SJSA1 (cell line): Measurements from ENCODE around the gene ZNF467. TPM values are rescaled to one million over a fixed set of nuclear protein-coding genes. Genes with fewer than 3 reads are reported as not detected.

Experiments used
- DNase-seq, 2 experiments: peaks; one replicate each; pipeline ENCODE4 v3.0.0-alpha.2; 2015 to 2020; ENCODE audit warnings: low spot score in 2 of 2, low read depth in 1 of 2
- H3K27ac ChIP-seq: fragments of 250-450 bp; sonication (Bioruptor Pico); 2 replicates; pipeline ENCODE4 v1.5.1; 2020; ENCODE audit warnings: mild to moderate bottlenecking, moderate library complexity
- H3K27me3 ChIP-seq: fragments of 250-450 bp; sonication (Bioruptor Pico); replicated peaks from 2 replicates; pipeline ENCODE4 v1.5.1; 2020; ENCODE audit warnings: mild to moderate bottlenecking, moderate library complexity
- H3K36me3 ChIP-seq: fragments of 250-450 bp; sonication (Bioruptor Pico); 2 replicates; pipeline ENCODE4 v1.5.1; 2020; ENCODE audit warnings: mild to moderate bottlenecking
- H3K4me1 ChIP-seq: fragments of 250-450 bp; sonication (Bioruptor Pico); replicated peaks from 2 replicates; pipeline ENCODE4 v1.6.1; 2021; ENCODE audit warnings: mild to moderate bottlenecking
- H3K4me3 ChIP-seq: fragments of 250-450 bp; sonication (Bioruptor Pico); 2 replicates; pipeline ENCODE4 v1.5.1; 2020; ENCODE audit warnings: mild to moderate bottlenecking
- H3K9me3 ChIP-seq: fragments of 250-450 bp; sonication (Bioruptor Pico); replicated peaks from 2 replicates; pipeline ENCODE4 v1.5.1; 2020; ENCODE audit warnings: mild to moderate bottlenecking
- total RNA-seq: library from RNA; depleted of rRNA; stranded (reverse); fragments of >200 nt; shearing (Covaris generic); gene quantifications from 2 replicates; pipeline ENCODE4 v1.2.3, GENCODE V29; 2014

The ZNF467 gene
- total RNA-seq, 1 experiment from 2014 or later = not detected

GRCh38 chr7:149815661-149816266 lies 42.4 kb upstream of the ZNF467 start:
- H3K27me3 ChIP-seq = peaks cover 8% of the 10 kb centered on the region; the same call in 1 of the 2 replicates
- no peak for DNase-seq
- H3K4me1 ChIP-seq = no peaks in the 10 kb centered on the region
- H3K9me3 ChIP-seq = no peaks in the 10 kb centered on the region
- H3K4me3 ChIP-seq = no peak overlapping the region
- H3K36me3 ChIP-seq = no peaks in the 10 kb centered on the region
- H3K27ac ChIP-seq = no peak overlapping the region

GRCh38 chr7:149815121-149815520 lies 41.7 kb upstream of the ZNF467 start:
- no peaks in the 10 kb centered on the region for H3K9me3 ChIP-seq
- no peak overlapping the region for H3K27ac ChIP-seq
- no peak for DNase-seq
- peaks cover 1% of the 10 kb centered on the region; the same call in 1 of the 2 replicates for H3K27me3 ChIP-seq
- no peaks in the 10 kb centered on the region for H3K36me3 ChIP-seq
- H3K4me3 ChIP-seq = no peak overlapping the region
- no peaks in the 10 kb centered on the region for H3K4me1 ChIP-seq

GRCh38 chr7:149814494-149814893 lies 41.1 kb upstream of the ZNF467 start:
- no peaks in the 10 kb centered on the region for H3K9me3 ChIP-seq
- no peaks in the 10 kb centered on the region for H3K4me1 ChIP-seq
- H3K4me3 ChIP-seq = no peak overlapping the region
- H3K27ac ChIP-seq = no peak overlapping the region
- no peaks in the 10 kb centered on the region; the same call in 1 of the 2 replicates for H3K27me3 ChIP-seq
- DNase-seq = no peak
- H3K36me3 ChIP-seq = no peaks in the 10 kb centered on the region

GRCh38 chr7:149813254-149814035 lies 40.1 kb upstream of the ZNF467 start:
- Histone ChIP-seq H3K4me1 (no peaks in the 10 kb centered on the region), H3K9me3 (no peaks in the 10 kb centered on the region), H3K27me3 (no peaks in the 10 kb centered on the region; the same call in 1 of the 2 replicates), H3K36me3 (no peaks in the 10 kb centered on the region), H3K4me3 (no peak overlapping the region), H3K27ac (no peak overlapping the region)
- no peak for DNase-seq

- no peaks in the 10 kb centered on the region for H3K9me3 ChIP-seq
- no peak for DNase-seq
- H3K27ac ChIP-seq = no peak overlapping the region
- H3K4me1 ChIP-seq = no peaks in the 10 kb centered on the region
- no peaks in the 10 kb centered on the region for H3K36me3 ChIP-seq
- no peak overlapping the region for H3K4me3 ChIP-seq
- H3K27me3 ChIP-seq = peaks cover 5% of the 10 kb centered on the region; the same call in 1 of the 2 replicates
Observed at GRCh38 chr7:149811831-149812490, 38.6 kb upstream of the ZNF467 start.

GRCh38 chr7:149811221-149811620 lies 37.8 kb upstream of the ZNF467 start:
- H3K4me3 ChIP-seq = no peak overlapping the region
- no peak for DNase-seq
- H3K27me3 ChIP-seq = peaks cover 5% of the 10 kb centered on the region; the same call in 1 of the 2 replicates
- no peaks in the 10 kb centered on the region for H3K36me3 ChIP-seq
- H3K4me1 ChIP-seq = no peaks in the 10 kb centered on the region
- H3K27ac ChIP-seq = no peak overlapping the region
- H3K9me3 ChIP-seq = no peaks in the 10 kb centered on the region

- Histone ChIP-seq H3K9me3 (no peaks in the 10 kb centered on the region), H3K4me1 (no peaks in the 10 kb centered on the region), H3K36me3 (no peaks in the 10 kb centered on the region), H3K4me3 (no peak overlapping the region), H3K27me3 (peaks cover 6% of the 10 kb centered on the region; the same call in 1 of the 2 replicates), H3K27ac (no peak overlapping the region)
- DNase-seq = no peak
Observed at GRCh38 chr7:149809215-149809614, 35.8 kb upstream of the ZNF467 start.

- peaks cover 9% of the 10 kb centered on the region; the same call in 1 of the 2 replicates for H3K27me3 ChIP-seq
- no peak overlapping the region for H3K4me3 ChIP-seq
- no peak for DNase-seq
- H3K27ac ChIP-seq = no peak overlapping the region
- H3K4me1 ChIP-seq = no peaks in the 10 kb centered on the region
- H3K36me3 ChIP-seq = no peaks in the 10 kb centered on the region
- H3K9me3 ChIP-seq = no peaks in the 10 kb centered on the region
Observed at GRCh38 chr7:149808311-149808710, 34.9 kb upstream of the ZNF467 start.

GRCh38 chr7:149806726-149807125 lies 33.3 kb upstream of the ZNF467 start:
- H3K27ac ChIP-seq = no peak overlapping the region
- no peak overlapping the region for H3K4me3 ChIP-seq
- DNase-seq = no peak
- no peaks in the 10 kb centered on the region for H3K36me3 ChIP-seq
- no peaks in the 10 kb centered on the region for H3K4me1 ChIP-seq
- H3K9me3 ChIP-seq = no peaks in the 10 kb centered on the region
- H3K27me3 ChIP-seq = peaks cover 9% of the 10 kb centered on the region; the same call in 1 of the 2 replicates

- DNase-seq = no peak
Observed at GRCh38 chr7:149804106-149804505, 30.7 kb upstream of the ZNF467 start.

GRCh38 chr7:149803551-149804074 lies 30.2 kb upstream of the ZNF467 start:
- Histone ChIP-seq H3K4me1 (no peaks in the 10 kb centered on the region), H3K27me3 (peaks cover 9% of the 10 kb centered on the region; the same call in 1 of the 2 replicates), H3K9me3 (no peaks in the 10 kb centered on the region), H3K4me3 (no peak overlapping the region), H3K27ac (no peak overlapping the region), H3K36me3 (no peaks in the 10 kb centered on the region)
- no peak for DNase-seq

More at GRCh38 chr7:149804106-149804505, 30.7 kb upstream of the ZNF467 start:
- Histone ChIP-seq H3K27me3 (peaks cover 9% of the 10 kb centered on the region; the same call in 1 of the 2 replicates), H3K4me3 (no peak overlapping the region), H3K4me1 (no peaks in the 10 kb centered on the region), H3K9me3 (no peaks in the 10 kb centered on the region), H3K36me3 (no peaks in the 10 kb centered on the region), H3K27ac (no peak overlapping the region)

GRCh38 chr7:149802966-149803365 lies 29.6 kb upstream of the ZNF467 start:
- H3K27me3 ChIP-seq = peaks cover 9% of the 10 kb centered on the region; the same call in 1 of the 2 replicates
- H3K9me3 ChIP-seq = no peaks in the 10 kb centered on the region
- H3K4me1 ChIP-seq = no peaks in the 10 kb centered on the region
- no peak overlapping the region for H3K4me3 ChIP-seq
- no peaks in the 10 kb centered on the region for H3K36me3 ChIP-seq
- no peak for DNase-seq
- H3K27ac ChIP-seq = no peak overlapping the region

GRCh38 chr7:149801816-149802215 lies 28.4 kb upstream of the ZNF467 start:
- no peaks in the 10 kb centered on the region for H3K9me3 ChIP-seq
- H3K27me3 ChIP-seq = peaks cover 4% of the 10 kb centered on the region; the same call in 1 of the 2 replicates
- no peak overlapping the region for H3K27ac ChIP-seq
- DNase-seq = no peak
- no peaks in the 10 kb centered on the region for H3K36me3 ChIP-seq
- no peak overlapping the region for H3K4me3 ChIP-seq
- H3K4me1 ChIP-seq = no peaks in the 10 kb centered on the region
